ENCODE data around the gene DPP7. TPM values are rescaled to one million over a fixed set of nuclear protein-coding genes. Genes with fewer than 3 reads are reported as not detected.

The DPP7 gene
- total RNA-seq, 2 donors from 2014 or later: 20.1 to 30.6 TPM

- Histone ChIP-seq H3K36me3 (ENCODE audit: control insufficient read depth, insufficient read depth, low read length) (no peaks in the 10 kb centered on the region), H3K4me1 (ENCODE audit: control insufficient read depth, insufficient read depth, low read length) (no peaks in the 10 kb centered on the region), H3K27ac (ENCODE audit: low read depth, low read length) (no peak overlapping the region), H3K4me3 (ENCODE audit: low read length) (no peak overlapping the region), H3K9me3 (ENCODE audit: control insufficient read depth, low read length) (no peaks in the 10 kb centered on the region), H3K9ac (ENCODE audit: extremely low read depth, low read length, poor library complexity, severe bottlenecking) (no peak overlapping the region), H3K27me3 (ENCODE audit: control insufficient read depth, insufficient read depth, low read length, poor library complexity, severe bottlenecking) (no peaks in the 10 kb centered on the region)
- H3K27me3 Mint-ChIP-seq (ENCODE audit: insufficient read depth): peaks cover 2% of the 10 kb centered on the region
- H3K27ac Mint-ChIP-seq: no peak overlapping the region
- no peak for TF ChIP-seq CTCF (conservative IDR thresholded peaks at IDR 0.05)
- peaks cover 2% of the 10 kb centered on the region for H3K36me3 Mint-ChIP-seq (ENCODE audit: low read depth)
- no peaks in the 10 kb centered on the region for H3K9me3 Mint-ChIP-seq
- no peaks in the 10 kb centered on the region for H3K4me1 Mint-ChIP-seq
- H3K4me3 Mint-ChIP-seq: no peak overlapping the region
- DNase-seq: no peak
- 81 to 91% methylated on average over 13 to 15 of the region's 15 CpGs for whole genome bisulfite sequencing, 2 experiments (ENCODE audit: insufficient coverage in 1 of 2, insufficient read length in 1 of 2)
Observed at GRCh38 chr9:137062384-137062783, 52.1 kb downstream of the DPP7 start.

Other genes with a start within 250 kb of the DPP7 start
- gene EDF1, start 248.4 kb downstream of the DPP7 start, total RNA-seq: 100 to 1,000 TPM; 326 to 339 TPM
- 10 to 100 TPM; 45.9 to 55.1 TPM for gene TRAF2, start 228.2 kb downstream of the DPP7 start, total RNA-seq
- 10 to 100 TPM; 64.2 to 76.5 TPM for gene FBXW5, start 170.0 kb downstream of the DPP7 start, total RNA-seq
- gene C8G, start 169.5 kb downstream of the DPP7 start, total RNA-seq: 1 to 10 TPM; 1.2 to 1.6 TPM
- gene LCN12, start 162.5 kb downstream of the DPP7 start, total RNA-seq: 1 to 10 TPM; 2.1 to 4.4 TPM
- 10 to 100 TPM; 13.8 to 22.1 TPM for gene PTGDS, start 137.2 kb downstream of the DPP7 start, total RNA-seq
- gene LCNL1, start 131.7 kb downstream of the DPP7 start, total RNA-seq: 1 to 10 TPM; 1.4 to 2.2 TPM
- gene PAXX, start 122.3 kb downstream of the DPP7 start, total RNA-seq: 10 to 100 TPM; 58.3 to 66.7 TPM
- gene CLIC3, start 118.2 kb downstream of the DPP7 start, total RNA-seq: under 1 TPM in 1 of 2 donors, not detected in 1; 0.46 TPM
- gene ABCA2, start 86.5 kb downstream of the DPP7 start, total RNA-seq: 10 to 100 TPM; 21.5 to 30.0 TPM
- gene FUT7, start 82.6 kb downstream of the DPP7 start, total RNA-seq: not detected
- 10 to 100 TPM; 60.8 to 73.3 TPM for gene NPDC1, start 68.6 kb downstream of the DPP7 start, total RNA-seq
- gene ENTPD2, start 60.7 kb downstream of the DPP7 start, total RNA-seq: 1 to 10 TPM; 1.2 to 2.4 TPM
- 10 to 100 TPM; 20.8 to 24.9 TPM for gene SAPCD2, start 44.2 kb downstream of the DPP7 start, total RNA-seq
- 1 to 10 TPM; 2.6 to 4.5 TPM for gene UAP1L1, start 37.2 kb downstream of the DPP7 start, total RNA-seq
- gene MAN1B1, start 27.7 kb downstream of the DPP7 start, total RNA-seq: 10 to 100 TPM; 62.1 to 63.5 TPM
- under 1 TPM; 0.35 to 0.73 TPM for gene GRIN1, start 24.4 kb upstream of the DPP7 start, total RNA-seq
- gene LRRC26, start 55.3 kb upstream of the DPP7 start, total RNA-seq: under 1 TPM in 1 of 2 donors, not detected in 1; 0.53 TPM
- gene TMEM210, start 57.3 kb upstream of the DPP7 start, total RNA-seq: under 1 TPM in 1 of 2 donors, not detected in 1; 0.62 TPM
- 10 to 100 TPM; 66.5 to 69.2 TPM for gene ANAPC2, start 73.8 kb upstream of the DPP7 start, total RNA-seq
- 10 to 100 TPM; 66.5 to 67.7 TPM for gene SSNA1, start 73.9 kb upstream of the DPP7 start, total RNA-seq
- gene TPRN, start 86.0 kb upstream of the DPP7 start, total RNA-seq: 10 to 100 TPM; 19.0 to 23.9 TPM
- 10 to 100 TPM; 34.0 to 39.5 TPM for gene TMEM203, start 90.9 kb upstream of the DPP7 start, total RNA-seq
- gene NDOR1, start 91.0 kb upstream of the DPP7 start, total RNA-seq: 10 to 100 TPM; 39.2 to 41.4 TPM
- 10 to 100 TPM; 10.5 to 15.6 TPM for gene RNF208, start 107.5 kb upstream of the DPP7 start, total RNA-seq
- 1 to 10 TPM; 1.4 to 1.8 TPM for gene CYSRT1, start 110.4 kb upstream of the DPP7 start, total RNA-seq
- gene RNF224, start 112.8 kb upstream of the DPP7 start, total RNA-seq: under 1 TPM; 0.24 to 0.38 TPM
- under 1 TPM in 1 of 2 donors, not detected in 1; 0.15 TPM for gene SLC34A3, start 116.2 kb upstream of the DPP7 start, total RNA-seq
- gene TUBB4B, start 126.6 kb upstream of the DPP7 start, total RNA-seq: 100 to 1,000 TPM; 328 to 415 TPM
- gene STPG3, start 136.6 kb upstream of the DPP7 start, total RNA-seq: not detected
- gene NELFB, start 140.6 kb upstream of the DPP7 start, total RNA-seq: 10 to 100 TPM; 73.3 to 86.6 TPM
- gene TOR4A, start 163.0 kb upstream of the DPP7 start, total RNA-seq: 10 to 100 TPM; 14.2 to 18.9 TPM
- gene NRARP, start 187.5 kb upstream of the DPP7 start, total RNA-seq: 10 to 100 TPM; 12.1 to 12.9 TPM